ENCODE results near the gene FHAD1. TPM values are rescaled to one million over a fixed set of nuclear protein-coding genes. Genes with fewer than 3 reads are reported as not detected.

FHAD1 gene
- total and polyA plus RNA-seq, 2 of the 13 experiments (the other 11 are each of a cell fraction or from before 2014, with no cell fraction given), result not detected

DNA sequence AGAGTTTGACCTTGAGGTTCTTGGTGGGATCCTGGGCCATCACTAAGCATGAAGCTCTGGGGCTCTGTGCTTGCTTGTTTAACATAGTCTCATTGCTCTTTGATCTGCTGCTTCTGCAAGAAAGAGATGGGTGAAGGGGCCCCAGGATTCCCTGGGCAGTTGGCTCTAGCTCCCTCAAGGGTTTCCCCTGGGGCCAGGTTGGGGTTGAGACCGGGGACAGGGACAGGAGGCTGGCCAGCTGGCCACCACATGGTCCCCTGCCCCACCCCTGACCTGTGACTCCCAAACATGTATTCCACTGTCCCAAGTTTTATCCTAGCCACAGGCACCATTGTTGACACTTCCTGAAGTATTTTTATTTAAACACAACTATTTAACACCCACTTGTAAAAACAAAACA lies 69.5 kb downstream of the FHAD1 start (continued):
- TF ChIP-seq, protein P1, sequence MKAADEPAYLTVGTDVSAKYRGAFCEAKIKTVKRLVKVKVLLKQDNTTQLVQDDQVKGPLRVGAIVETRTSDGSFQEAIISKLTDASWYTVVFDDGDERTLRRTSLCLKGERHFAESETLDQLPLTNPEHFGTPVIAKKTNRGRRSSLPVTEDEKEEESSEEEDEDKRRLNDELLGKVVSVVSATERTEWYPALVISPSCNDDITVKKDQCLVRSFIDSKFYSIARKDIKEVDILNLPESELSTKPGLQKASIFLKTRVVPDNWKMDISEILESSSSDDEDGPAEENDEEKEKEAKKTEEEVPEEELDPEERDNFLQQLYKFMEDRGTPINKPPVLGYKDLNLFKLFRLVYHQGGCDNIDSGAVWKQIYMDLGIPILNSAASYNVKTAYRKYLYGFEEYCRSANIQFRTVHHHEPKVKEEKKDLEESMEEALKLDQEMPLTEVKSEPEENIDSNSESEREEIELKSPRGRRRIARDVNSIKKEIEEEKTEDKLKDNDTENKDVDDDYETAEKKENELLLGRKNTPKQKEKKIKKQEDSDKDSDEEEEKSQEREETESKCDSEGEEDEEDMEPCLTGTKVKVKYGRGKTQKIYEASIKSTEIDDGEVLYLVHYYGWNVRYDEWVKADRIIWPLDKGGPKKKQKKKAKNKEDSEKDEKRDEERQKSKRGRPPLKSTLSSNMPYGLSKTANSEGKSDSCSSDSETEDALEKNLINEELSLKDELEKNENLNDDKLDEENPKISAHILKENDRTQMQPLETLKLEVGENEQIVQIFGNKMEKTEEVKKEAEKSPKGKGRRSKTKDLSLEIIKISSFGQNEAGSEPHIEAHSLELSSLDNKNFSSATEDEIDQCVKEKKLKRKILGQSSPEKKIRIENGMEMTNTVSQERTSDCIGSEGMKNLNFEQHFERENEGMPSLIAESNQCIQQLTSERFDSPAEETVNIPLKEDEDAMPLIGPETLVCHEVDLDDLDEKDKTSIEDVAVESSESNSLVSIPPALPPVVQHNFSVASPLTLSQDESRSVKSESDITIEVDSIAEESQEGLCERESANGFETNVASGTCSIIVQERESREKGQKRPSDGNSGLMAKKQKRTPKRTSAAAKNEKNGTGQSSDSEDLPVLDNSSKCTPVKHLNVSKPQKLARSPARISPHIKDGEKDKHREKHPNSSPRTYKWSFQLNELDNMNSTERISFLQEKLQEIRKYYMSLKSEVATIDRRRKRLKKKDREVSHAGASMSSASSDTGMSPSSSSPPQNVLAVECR (CRISPR knock-in tag; IDR thresholded peaks at IDR 0.05; ENCODE audit: borderline replicate concordance), result no peak
- TF ChIP-seq ZNF598 (CRISPR knock-in tag; IDR thresholded peaks at IDR 0.05; ENCODE audit: borderline replicate concordance) (no peak), MTF1 (CRISPR knock-in tag; IDR thresholded peaks at IDR 0.05) (no peak), ZNF232 (CRISPR knock-in tag; IDR thresholded peaks at IDR 0.05; ENCODE audit: borderline replicate concordance) (no peak), SIX1 (CRISPR knock-in tag; IDR thresholded peaks at IDR 0.05; ENCODE audit: borderline replicate concordance) (no peak)
- TF ChIP-seq, protein P2, sequence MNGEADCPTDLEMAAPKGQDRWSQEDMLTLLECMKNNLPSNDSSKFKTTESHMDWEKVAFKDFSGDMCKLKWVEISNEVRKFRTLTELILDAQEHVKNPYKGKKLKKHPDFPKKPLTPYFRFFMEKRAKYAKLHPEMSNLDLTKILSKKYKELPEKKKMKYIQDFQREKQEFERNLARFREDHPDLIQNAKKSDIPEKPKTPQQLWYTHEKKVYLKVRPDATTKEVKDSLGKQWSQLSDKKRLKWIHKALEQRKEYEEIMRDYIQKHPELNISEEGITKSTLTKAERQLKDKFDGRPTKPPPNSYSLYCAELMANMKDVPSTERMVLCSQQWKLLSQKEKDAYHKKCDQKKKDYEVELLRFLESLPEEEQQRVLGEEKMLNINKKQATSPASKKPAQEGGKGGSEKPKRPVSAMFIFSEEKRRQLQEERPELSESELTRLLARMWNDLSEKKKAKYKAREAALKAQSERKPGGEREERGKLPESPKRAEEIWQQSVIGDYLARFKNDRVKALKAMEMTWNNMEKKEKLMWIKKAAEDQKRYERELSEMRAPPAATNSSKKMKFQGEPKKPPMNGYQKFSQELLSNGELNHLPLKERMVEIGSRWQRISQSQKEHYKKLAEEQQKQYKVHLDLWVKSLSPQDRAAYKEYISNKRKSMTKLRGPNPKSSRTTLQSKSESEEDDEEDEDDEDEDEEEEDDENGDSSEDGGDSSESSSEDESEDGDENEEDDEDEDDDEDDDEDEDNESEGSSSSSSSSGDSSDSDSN (CRISPR knock-in tag; IDR thresholded peaks at IDR 0.05), result no peak

DNA sequence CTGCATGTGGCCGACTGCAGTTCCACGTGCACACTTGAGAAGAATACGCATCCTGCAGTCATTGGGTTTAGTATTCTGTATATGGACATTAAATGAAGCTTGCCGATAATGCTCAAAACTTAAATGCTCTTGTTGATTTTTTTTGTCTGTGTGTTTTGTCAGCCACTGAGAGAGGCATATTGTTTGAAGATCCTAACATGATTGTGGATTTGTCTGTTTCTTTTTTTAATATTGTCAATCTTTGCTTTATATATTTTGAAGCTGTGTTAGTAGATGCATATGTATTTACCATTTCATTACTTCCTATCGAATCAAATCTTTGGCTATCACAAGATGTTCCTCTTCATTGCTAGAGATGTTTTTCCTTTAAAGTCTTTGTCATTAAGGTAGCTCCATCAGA lies 73.2 kb downstream of the FHAD1 start:
- DNase-seq (ENCODE audit: low spot score), result no peak
- H3K9me3 ChIP-seq (ENCODE audit: low read length), result no peaks in the 10 kb centered on the region
- H3K9ac ChIP-seq (ENCODE audit: insufficient read depth, low read depth, low read length), result no peak overlapping the region
- no peak overlapping the region for H3K4me2 ChIP-seq (ENCODE audit: low read depth, low read length)
- peaks cover 0 to 24% of the 10 kb centered on the region in 2 experiments; a peak in 2 of 5 replicates for H3K27me3 ChIP-seq (ENCODE audit: control insufficient read depth in 1 of 2, insufficient read depth in 2 of 2, low read length in 2 of 2)
- in situ Hi-C loops (cut with HindIII; ENCODE audit: extremely low pct_ligation_motif_present, low pct_unique_long_range_greater_than_20kb), result no loop called here
- ChIA-PET CTCF (ENCODE audit: low intra/inter-chr PET ratio, low total read pairs) (no interaction called here), POLR2A (no interaction called here)
- no peaks in the 10 kb centered on the region for H4K20me1 ChIP-seq (ENCODE audit: insufficient read depth, low read length)
- intact Hi-C loops (cut with micrococcal nuclease; ENCODE audit: unreplicated experiment), result no loop called here
- no peak for ATAC-seq
- no peaks in the 10 kb centered on the region for H3K79me2 ChIP-seq (ENCODE audit: insufficient read depth, low read length)
- FAIRE-seq, result no peak
- no peaks in the 10 kb centered on the region for H3K36me3 ChIP-seq (replicated peaks in 1 of 2; ENCODE audit: control insufficient read depth in 1 of 2, insufficient read depth in 2 of 2, low read length in 2 of 2)
- no peak overlapping the region for H3K27ac ChIP-seq (ENCODE audit: extremely low read length, insufficient read depth, low read length)
- H3K4me3 ChIP-seq (replicated peaks in 1 of 3; ENCODE audit: insufficient read depth in 1 of 3, low read depth in 2 of 3, low read length in 3 of 3), result no peak overlapping the region
- no TSS peak for BruUV-seq (replicated peaks)
- TF ChIP-seq, protein P3, sequence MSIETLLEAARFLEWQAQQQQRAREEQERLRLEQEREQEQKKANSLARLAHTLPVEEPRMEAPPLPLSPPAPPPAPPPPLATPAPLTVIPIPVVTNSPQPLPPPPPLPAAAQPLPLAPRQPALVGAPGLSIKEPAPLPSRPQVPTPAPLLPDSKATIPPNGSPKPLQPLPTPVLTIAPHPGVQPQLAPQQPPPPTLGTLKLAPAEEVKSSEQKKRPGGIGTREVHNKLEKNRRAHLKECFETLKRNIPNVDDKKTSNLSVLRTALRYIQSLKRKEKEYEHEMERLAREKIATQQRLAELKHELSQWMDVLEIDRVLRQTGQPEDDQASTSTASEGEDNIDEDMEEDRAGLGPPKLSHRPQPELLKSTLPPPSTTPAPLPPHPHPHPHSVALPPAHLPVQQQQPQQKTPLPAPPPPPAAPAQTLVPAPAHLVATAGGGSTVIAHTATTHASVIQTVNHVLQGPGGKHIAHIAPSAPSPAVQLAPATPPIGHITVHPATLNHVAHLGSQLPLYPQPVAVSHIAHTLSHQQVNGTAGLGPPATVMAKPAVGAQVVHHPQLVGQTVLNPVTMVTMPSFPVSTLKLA (IDR thresholded peaks at IDR 0.05), result peak; percentile 57; the same call in 1 of the 2 replicates
- TF ChIP-seq JUNB (CRISPR knock-in tag; IDR thresholded peaks at IDR 0.05; ENCODE audit: borderline replicate concordance), result no peak
- H3K4me1 ChIP-seq (ENCODE audit: insufficient read depth, low read length), result peaks cover 20% of the 10 kb centered on the region; the same call in 1 of the 2 replicates
- no peak overlapping the region for H2AFZ ChIP-seq (ENCODE audit: low read length)
- WGBS (ENCODE audit: low lambda C conversion rate), result 41% methylated on average over 5 of the region's 5 CpGs

Measured in HepG2 (cell line).